ENCODE data around the gene TPRX2.

GRCh38 chr19:47819858-47820257 lies 39.2 kb upstream of the TPRX2 start:
- TF ChIP-seq CTCF (IDR thresholded peaks at IDR 0.05) (no peak), POLR2A (IDR thresholded peaks at IDR 0.05) (no peak)

Measured in Peyer's patch (tissue), 4 donors.